Activated T-cell treated with anti-CD3 and anti-CD28 coated beads for 48 hours (primary cell): ENCODE results near the gene PRKN.

ENCODE experiments used
- DNase-seq: peaks from one replicate; pipeline ENCODE4 v3.0.0-alpha.2; 2020; ENCODE audit warnings: low read depth

PRKN gene

GRCh38 chr6:162181741-162182401 lies 545.7 kb downstream of the PRKN start:
- no peak for DNase-seq

- no peak for DNase-seq
Observed at GRCh38 chr6:162181111-162181510, 546.5 kb downstream of the PRKN start.

- DNase-seq, result no peak
Observed at GRCh38 chr6:162179196-162179951, 548.2 kb downstream of the PRKN start.

GRCh38 chr6:162178666-162179065 lies 548.9 kb downstream of the PRKN start:
- no peak for DNase-seq

- DNase-seq, result no peak
Observed at GRCh38 chr6:162178266-162178665, 549.3 kb downstream of the PRKN start.

GRCh38 chr6:162177746-162178145 lies 549.8 kb downstream of the PRKN start:
- DNase-seq, result no peak

GRCh38 chr6:162173466-162173865 lies 554.1 kb downstream of the PRKN start:
- DNase-seq, result no peak

GRCh38 chr6:162165479-162165878 lies 562.1 kb downstream of the PRKN start:
- DNase-seq, result no peak

GRCh38 chr6:162157167-162157870 lies 570.2 kb downstream of the PRKN start:
- DNase-seq, result no peak

GRCh38 chr6:162156146-162156545 lies 571.4 kb downstream of the PRKN start:
- no peak for DNase-seq

- no peak for DNase-seq
Observed at GRCh38 chr6:162154930-162155329, 572.6 kb downstream of the PRKN start.

GRCh38 chr6:162154001-162154400 lies 573.6 kb downstream of the PRKN start:
- DNase-seq, result no peak

GRCh38 chr6:162153120-162153519 lies 574.4 kb downstream of the PRKN start:
- DNase-seq, result no peak

- no peak for DNase-seq
Observed at GRCh38 chr6:162151021-162151665, 576.4 kb downstream of the PRKN start.

- no peak for DNase-seq
Observed at GRCh38 chr6:162150295-162150694, 577.3 kb downstream of the PRKN start.

- no peak for DNase-seq
Observed at GRCh38 chr6:162149786-162150185, 577.8 kb downstream of the PRKN start.

- no peak for DNase-seq
Observed at GRCh38 chr6:162147805-162148204, 579.8 kb downstream of the PRKN start.

GRCh38 chr6:162147281-162147680 lies 580.3 kb downstream of the PRKN start:
- DNase-seq, result no peak

- DNase-seq, result no peak
Observed at GRCh38 chr6:162140251-162140852, 587.2 kb downstream of the PRKN start.

- DNase-seq, result no peak
Observed at GRCh38 chr6:162125659-162126058, 601.9 kb downstream of the PRKN start.

GRCh38 chr6:162124710-162125435 lies 602.7 kb downstream of the PRKN start:
- DNase-seq, result no peak
